GM12891 (cell line): Measurements from ENCODE around the gene SIM1.

Experiments used
- POLR2A ChIP-seq: IDR thresholded peaks from 2 replicates; pipeline ENCODE4 v1.6.1; 2011; ENCODE audit warnings: low read depth, low read length, control low read depth
- POLR2AphosphoS5 ChIP-seq: IDR thresholded peaks from 2 replicates; pipeline ENCODE4 v1.6.1; 2011; ENCODE audit warnings: low read depth, low read length, control low read depth
- SPI1 ChIP-seq: IDR thresholded peaks from 2 replicates; pipeline ENCODE4 v1.6.1; 2011; ENCODE audit warnings: low read depth, low read length, control low read depth
- TAF1 ChIP-seq: IDR thresholded peaks from 2 replicates; pipeline ENCODE4 v1.6.1; 2011; ENCODE audit warnings: low read depth, low read length, control low read depth

DNA sequence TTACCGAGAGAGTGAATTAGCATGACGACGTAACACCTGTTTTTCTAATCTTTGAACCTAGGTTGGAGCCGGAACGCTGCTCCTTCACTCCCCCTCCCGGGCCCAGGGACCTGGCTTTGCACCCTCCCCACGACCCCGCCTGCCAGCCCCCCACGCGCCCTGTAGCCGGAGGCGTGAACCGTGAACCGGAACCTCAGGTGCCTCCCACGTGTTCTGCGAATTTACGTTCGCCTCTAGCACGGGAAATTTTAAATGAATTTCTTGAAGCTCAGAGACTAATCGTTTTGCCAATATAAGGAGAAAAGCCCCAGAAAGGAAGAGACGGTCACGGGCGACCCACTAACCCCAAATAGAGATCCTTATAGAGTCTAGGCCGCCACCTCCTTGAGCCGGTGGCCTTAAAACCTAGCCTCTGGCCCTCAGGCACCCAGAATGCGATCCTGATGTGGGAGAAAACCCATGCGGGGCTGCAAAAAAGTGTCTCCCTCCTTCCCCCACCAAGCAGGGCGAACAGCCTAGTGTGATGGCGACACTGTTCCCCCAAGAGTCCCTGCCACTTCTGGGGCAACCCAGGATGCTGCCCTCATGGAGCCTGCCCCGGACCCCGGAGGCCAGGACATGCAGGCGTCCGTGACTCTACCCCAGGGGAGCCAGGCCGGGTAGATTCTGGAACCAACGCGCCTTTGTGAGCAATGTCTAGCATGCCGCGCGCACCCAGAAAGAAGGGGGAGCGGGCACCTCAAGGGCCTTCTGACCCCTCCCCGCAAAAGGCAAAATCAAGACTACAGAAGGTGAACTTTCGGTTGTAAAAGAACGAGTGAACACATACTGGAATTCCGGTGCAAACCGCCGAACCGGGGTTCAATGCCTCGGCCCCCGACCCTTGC is 2.7 kb upstream of the SIM1 start:
- TF ChIP-seq POLR2AphosphoS5 (no peak), POLR2A (no peak), TAF1 (no peak), SPI1 (no peak)
